ENCODE data around the gene GAB4.
"Not testable (repeated sequence)": the region's sequence is repeated elsewhere in the genome, so short reads cannot be mapped to it uniquely, and the experiment has no call there.

GAB4 gene

DNA sequence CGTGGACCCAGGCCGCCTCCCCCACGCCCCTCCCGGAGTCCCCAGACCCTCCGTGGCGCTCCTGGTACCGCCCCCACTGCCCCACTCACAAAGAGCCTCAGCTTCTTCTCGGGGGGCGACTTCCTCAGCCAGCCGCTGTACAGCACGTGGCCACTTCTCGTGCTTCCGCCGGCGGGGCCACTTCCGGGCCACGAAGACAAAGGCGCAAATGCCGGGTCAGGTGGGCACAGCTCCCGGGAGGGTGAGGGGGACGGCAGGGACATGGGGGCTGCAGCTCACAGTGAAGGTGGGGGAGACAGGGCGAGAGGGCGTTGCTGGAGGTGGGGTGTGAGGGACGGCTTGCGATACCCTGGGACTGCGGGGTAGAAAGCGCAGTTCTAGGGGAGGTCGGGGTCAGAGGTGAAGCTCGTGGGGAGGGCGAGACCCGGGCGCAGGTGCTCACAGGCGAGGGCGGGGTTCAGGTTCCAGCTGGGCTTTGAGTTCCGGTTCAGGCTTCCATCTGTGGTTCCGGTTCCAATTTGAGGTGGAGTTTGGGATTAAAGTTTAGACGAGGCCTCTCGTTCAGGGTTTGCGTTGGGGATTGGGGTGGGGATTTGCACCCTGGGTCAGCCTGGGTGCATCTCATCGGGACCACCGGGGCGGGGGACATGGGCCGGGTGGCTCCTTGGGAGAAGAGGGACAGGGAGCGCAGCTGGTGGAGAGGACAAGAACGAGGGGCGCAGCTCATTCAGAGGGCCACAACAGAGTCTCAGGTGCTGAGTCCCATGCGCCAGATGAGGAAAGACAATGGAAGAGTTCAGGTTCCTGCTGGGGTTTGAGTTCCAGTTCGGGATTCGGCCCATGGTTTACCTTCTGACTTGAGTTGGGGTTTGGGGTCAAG lies at the start of gene GAB4:
GAB4 (minus strand) TSS at position 371 of the 880 bp plus-strand sequence; CDS start at position 263, 108 bp downstream.
- Histone ChIP-seq H3K4me1 (ENCODE audit: control insufficient read depth, insufficient read depth, low read length) (no peaks in the 10 kb centered on the region; the same call in 1 of the 2 replicates), H3K27me3 (ENCODE audit: control insufficient read depth, insufficient read depth, low read length) (peaks cover 4% of the 10 kb centered on the region; the same call in 1 of the 2 replicates), H3K4me3 (ENCODE audit: low read length) (peak within 1 kb of the TSS; percentile 1; the same call in 1 of the 2 replicates), H3K9me3 (ENCODE audit: control insufficient read depth, insufficient read depth, low read length) (no peaks in the 10 kb centered on the region), H3K27ac (ENCODE audit: low read length) (no peak within 1 kb of the TSS), H3K36me3 (ENCODE audit: control insufficient read depth, insufficient read depth, low read length) (no peaks in the 10 kb centered on the region)
- no CpG with 5 or more reads among the region's 49 CpGs for WGBS (ENCODE audit: insufficient coverage, insufficient read length)
- no peak for DNase-seq (ENCODE audit: low read depth, low spot score)

DNA sequence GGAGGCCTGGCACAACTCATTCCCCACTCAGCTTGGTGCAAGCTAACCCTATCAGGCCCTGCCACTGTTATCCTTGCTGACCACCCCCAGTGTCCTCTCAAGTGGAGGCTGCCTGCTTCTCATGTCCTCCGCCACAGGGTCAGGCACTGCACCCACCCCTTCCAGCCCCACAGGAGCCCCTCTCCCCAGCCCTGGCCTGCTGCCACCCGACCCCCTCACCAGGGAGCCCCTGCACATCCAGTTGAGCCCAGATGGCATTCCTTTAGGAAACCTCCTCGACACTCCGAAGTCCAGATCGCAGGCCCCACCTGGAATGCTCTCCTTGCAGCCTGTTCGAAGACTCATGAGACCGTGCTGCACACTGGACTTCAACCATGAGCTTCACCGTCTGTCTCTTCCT lies 48.8 kb upstream of the GAB4 start:
- Histone ChIP-seq H3K36me3 (ENCODE audit: control insufficient read depth, insufficient read depth, low read length) (no peaks in the 10 kb centered on the region), H3K27me3 (ENCODE audit: control insufficient read depth, insufficient read depth, low read length) (no peaks in the 10 kb centered on the region), H3K27ac (ENCODE audit: low read length) (no peak overlapping the region), H3K4me1 (ENCODE audit: control insufficient read depth, insufficient read depth, low read length) (no peaks in the 10 kb centered on the region), H3K9me3 (ENCODE audit: control insufficient read depth, insufficient read depth, low read length) (no peaks in the 10 kb centered on the region), H3K4me3 (ENCODE audit: low read length) (no peak overlapping the region)
- WGBS (ENCODE audit: insufficient coverage, insufficient read length): no CpG with 5 or more reads among the region's 8 CpGs
- DNase-seq (ENCODE audit: low read depth, low spot score): no peak

GRCh38 chr22:17056058-17056457 lies 48.0 kb upstream of the GAB4 start:
- no peaks in the 10 kb centered on the region for H3K27me3 ChIP-seq (ENCODE audit: control insufficient read depth, insufficient read depth, low read length)
- WGBS (ENCODE audit: insufficient coverage, insufficient read length): no CpG with 5 or more reads among the region's 5 CpGs
- H3K4me1 ChIP-seq (ENCODE audit: control insufficient read depth, insufficient read depth, low read length): no peaks in the 10 kb centered on the region
- no peak overlapping the region for H3K4me3 ChIP-seq (ENCODE audit: low read length)
- no peak overlapping the region for H3K27ac ChIP-seq (ENCODE audit: low read length)
- H3K36me3 ChIP-seq (ENCODE audit: control insufficient read depth, insufficient read depth, low read length): no peaks in the 10 kb centered on the region
- H3K9me3 ChIP-seq (ENCODE audit: control insufficient read depth, insufficient read depth, low read length): no peaks in the 10 kb centered on the region
- DNase-seq (ENCODE audit: low read depth, low spot score): no peak

GRCh38 chr22:17047656-17048055 lies 39.6 kb upstream of the GAB4 start:
- H3K9me3 ChIP-seq (ENCODE audit: control insufficient read depth, insufficient read depth, low read length): no peaks in the 10 kb centered on the region
- WGBS (ENCODE audit: insufficient coverage, insufficient read length): no CpG with 5 or more reads among the region's 1 CpG
- DNase-seq (ENCODE audit: low read depth, low spot score): no peak

GRCh38 chr22:17046566-17047348 lies 38.7 kb upstream of the GAB4 start:
- no CpG with 5 or more reads among the region's 5 CpGs for WGBS (ENCODE audit: insufficient coverage, insufficient read length)
- Histone ChIP-seq H3K9me3 (ENCODE audit: control insufficient read depth, insufficient read depth, low read length) (no peaks in the 10 kb centered on the region), H3K36me3 (ENCODE audit: control insufficient read depth, insufficient read depth, low read length) (no peaks in the 10 kb centered on the region), H3K27ac (ENCODE audit: low read length) (no peak overlapping the region), H3K4me3 (ENCODE audit: low read length) (no peak overlapping the region), H3K4me1 (ENCODE audit: control insufficient read depth, insufficient read depth, low read length) (no peaks in the 10 kb centered on the region), H3K27me3 (ENCODE audit: control insufficient read depth, insufficient read depth, low read length) (no peaks in the 10 kb centered on the region)
- no peak for DNase-seq (ENCODE audit: low read depth, low spot score)

More at GRCh38 chr22:17047656-17048055, 39.6 kb upstream of the GAB4 start:
- H3K4me1 ChIP-seq (ENCODE audit: control insufficient read depth, insufficient read depth, low read length): no peaks in the 10 kb centered on the region
- H3K4me3 ChIP-seq (ENCODE audit: low read length): no peak overlapping the region
- H3K27me3 ChIP-seq (ENCODE audit: control insufficient read depth, insufficient read depth, low read length): no peaks in the 10 kb centered on the region
- no peaks in the 10 kb centered on the region for H3K36me3 ChIP-seq (ENCODE audit: control insufficient read depth, insufficient read depth, low read length)
- no peak overlapping the region for H3K27ac ChIP-seq (ENCODE audit: low read length)

DNA sequence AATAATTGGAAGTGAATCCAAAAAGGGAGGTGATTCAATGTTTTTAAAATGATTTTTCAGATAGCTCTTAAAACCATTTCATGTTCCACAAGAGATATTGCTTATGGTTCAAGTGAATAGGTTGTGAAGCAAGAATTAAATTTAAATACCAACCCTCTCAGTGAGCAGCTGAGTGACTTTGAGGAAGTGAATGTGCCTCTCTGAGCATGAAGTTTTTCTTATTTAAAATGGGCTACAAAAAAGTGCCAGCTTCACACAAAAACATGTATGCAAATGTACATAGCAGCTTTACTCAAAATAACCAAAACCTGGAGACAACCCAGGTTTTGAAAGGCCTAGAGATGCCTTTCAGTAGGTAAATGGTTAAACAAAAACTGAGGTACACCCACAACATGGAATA lies 35.5 kb upstream of the GAB4 start:
- Histone ChIP-seq H3K27ac (ENCODE audit: low read length) (no peak overlapping the region), H3K4me3 (ENCODE audit: low read length) (no peak overlapping the region), H3K27me3 (ENCODE audit: control insufficient read depth, insufficient read depth, low read length) (no peaks in the 10 kb centered on the region), H3K4me1 (ENCODE audit: control insufficient read depth, insufficient read depth, low read length) (no peaks in the 10 kb centered on the region), H3K9me3 (ENCODE audit: control insufficient read depth, insufficient read depth, low read length) (no peaks in the 10 kb centered on the region), H3K36me3 (ENCODE audit: control insufficient read depth, insufficient read depth, low read length) (no peaks in the 10 kb centered on the region)
- no peak for DNase-seq (ENCODE audit: low read depth, low spot score)

DNA sequence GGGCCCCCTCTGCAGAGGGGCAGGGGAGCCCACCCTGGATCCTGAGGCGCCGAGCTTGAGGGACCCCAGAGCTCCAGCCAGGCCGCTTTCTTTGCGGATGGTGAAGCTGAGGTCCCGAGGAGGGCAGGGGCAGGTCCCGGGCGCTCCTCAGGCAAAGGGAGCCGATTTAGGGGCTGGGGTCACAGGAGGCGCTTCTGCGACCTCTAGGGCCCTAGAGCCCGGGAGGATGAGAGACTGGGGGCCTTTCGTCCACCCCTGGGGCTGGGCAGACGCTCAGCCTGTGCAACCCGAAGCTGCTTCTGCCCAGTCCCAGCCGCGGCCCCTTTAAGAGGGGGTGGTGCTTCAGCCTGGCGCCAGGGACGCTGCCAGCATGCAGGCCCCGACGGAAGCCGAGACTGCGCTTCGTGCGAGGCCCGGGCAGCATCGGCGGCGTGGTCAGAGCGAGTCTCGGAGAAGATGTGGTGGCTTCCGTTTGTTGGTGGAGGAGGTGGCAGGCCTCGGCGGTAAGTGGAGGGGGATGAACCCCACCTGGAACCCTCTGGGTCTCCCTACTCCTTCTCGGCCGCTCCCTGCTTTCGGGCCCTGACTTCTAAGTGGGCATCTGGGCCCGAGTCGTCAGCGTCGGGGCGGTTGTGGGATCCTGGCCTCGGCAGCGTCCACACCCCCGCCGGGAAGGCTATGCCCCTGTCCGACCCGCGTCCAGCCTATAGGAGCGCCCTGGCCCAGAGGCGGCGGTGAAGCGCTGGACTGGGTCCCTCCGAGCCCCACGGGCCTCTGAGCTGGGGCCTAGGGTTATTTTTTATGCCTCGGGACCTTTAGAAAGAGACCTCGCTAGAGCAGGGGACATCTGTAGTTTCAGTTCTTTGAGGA lies 29.1 kb upstream of the GAB4 start:
- H3K4me1 ChIP-seq (ENCODE audit: control insufficient read depth, insufficient read depth, low read length); H3K36me3 ChIP-seq (ENCODE audit: control insufficient read depth, insufficient read depth, low read length); H3K27ac ChIP-seq (ENCODE audit: low read length); H3K4me3 ChIP-seq (ENCODE audit: low read length); DNase-seq (ENCODE audit: low read depth, low spot score); H3K27me3 ChIP-seq (ENCODE audit: control insufficient read depth, insufficient read depth, low read length); H3K9me3 ChIP-seq (ENCODE audit: control insufficient read depth, insufficient read depth, low read length): not testable (repeated sequence)
- WGBS (ENCODE audit: insufficient coverage, insufficient read length): no CpG with 5 or more reads among the region's 56 CpGs

GRCh38 chr22:17035976-17036841 lies 28.2 kb upstream of the GAB4 start:
- not testable (repeated sequence) for H3K4me3 ChIP-seq (ENCODE audit: low read length); H3K27ac ChIP-seq (ENCODE audit: low read length); H3K4me1 ChIP-seq (ENCODE audit: control insufficient read depth, insufficient read depth, low read length); DNase-seq (ENCODE audit: low read depth, low spot score); H3K9me3 ChIP-seq (ENCODE audit: control insufficient read depth, insufficient read depth, low read length); H3K36me3 ChIP-seq (ENCODE audit: control insufficient read depth, insufficient read depth, low read length); H3K27me3 ChIP-seq (ENCODE audit: control insufficient read depth, insufficient read depth, low read length)
- WGBS (ENCODE audit: insufficient coverage, insufficient read length): no CpG with 5 or more reads among the region's 56 CpGs

DNA sequence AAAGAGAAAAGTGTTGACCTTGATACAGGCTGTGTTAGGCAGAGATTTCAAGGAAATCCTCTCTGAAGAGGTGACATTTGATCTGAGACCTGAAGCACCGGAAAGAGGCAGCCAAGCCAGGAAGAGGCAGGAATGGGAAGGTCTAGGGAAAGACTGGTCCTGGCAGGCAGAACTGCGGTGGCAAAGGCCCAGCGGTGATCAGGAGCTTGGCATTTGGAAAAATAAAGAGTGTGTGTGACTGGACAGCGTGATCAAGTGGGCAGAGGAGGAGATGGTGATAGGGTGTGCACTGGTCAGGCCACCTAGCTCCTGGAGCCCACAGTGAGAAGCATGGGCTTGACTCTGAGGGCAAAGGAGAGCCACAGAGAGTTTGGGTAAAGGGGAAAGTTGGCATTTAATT lies 27.2 kb upstream of the GAB4 start:
- no peaks in the 10 kb centered on the region for H3K36me3 ChIP-seq (ENCODE audit: control insufficient read depth, insufficient read depth, low read length)
- no peak for DNase-seq (ENCODE audit: low read depth, low spot score)
- WGBS (ENCODE audit: insufficient coverage, insufficient read length): no CpG with 5 or more reads among the region's 4 CpGs
- H3K27me3 ChIP-seq (ENCODE audit: control insufficient read depth, insufficient read depth, low read length): no peaks in the 10 kb centered on the region
- no peaks in the 10 kb centered on the region; the same call in 1 of the 2 replicates for H3K4me1 ChIP-seq (ENCODE audit: control insufficient read depth, insufficient read depth, low read length)
- H3K9me3 ChIP-seq (ENCODE audit: control insufficient read depth, insufficient read depth, low read length): no peaks in the 10 kb centered on the region
- no peak overlapping the region for H3K4me3 ChIP-seq (ENCODE audit: low read length)
- H3K27ac ChIP-seq (ENCODE audit: low read length): no peak overlapping the region

Data from iPS DF 6.9 (cell line).